ENCODE data around the gene OR52A1.
"Not testable (repeated sequence)": the region's sequence is repeated elsewhere in the genome, so short reads cannot be mapped to it uniquely, and the experiment has no call there.

OR52A1 gene

GRCh38 chr11:5154657-5155056 is at the start of gene OR52A1:
Gene OR52A1 (minus strand): TSS chr11:5154757. CDS start chr11:5152369, 2,388 bp downstream.
- no peaks in the 10 kb centered on the region for H3K27me3 Mint-ChIP-seq (ENCODE audit: low read depth)
- H3K4me3 Mint-ChIP-seq: no peak within 1 kb of the TSS
- H3K27ac Mint-ChIP-seq: no peak within 1 kb of the TSS
- no peaks in the 10 kb centered on the region for H3K9me3 Mint-ChIP-seq
- DNase-seq (ENCODE audit: low spot score): no peak
- H3K36me3 Mint-ChIP-seq (ENCODE audit: low read depth): no peaks in the 10 kb centered on the region
- H3K4me1 Mint-ChIP-seq (ENCODE audit: low read depth): no peaks in the 10 kb centered on the region

- Mint-ChIP-seq H3K9me3 (no peaks in the 10 kb centered on the region), H3K36me3 (ENCODE audit: low read depth) (no peaks in the 10 kb centered on the region), H3K4me3 (no peak overlapping the region), H3K27ac (no peak overlapping the region), H3K27me3 (ENCODE audit: low read depth) (no peaks in the 10 kb centered on the region), H3K4me1 (ENCODE audit: low read depth) (no peaks in the 10 kb centered on the region)
- DNase-seq (ENCODE audit: low spot score): no peak
Observed at GRCh38 chr11:5203366-5203765, 48.8 kb upstream of the OR52A1 start.

GRCh38 chr11:5200582-5200981 is 46.0 kb upstream of the OR52A1 start, which contains the start of gene OR51V1:
Gene OR51V1 (minus strand): TSS chr11:5200682. CDS start chr11:5200682, 0 bp downstream.
- H3K27ac Mint-ChIP-seq: no peak within 1 kb of the TSS
- no peaks in the 10 kb centered on the region for H3K4me1 Mint-ChIP-seq (ENCODE audit: low read depth)
- no peaks in the 10 kb centered on the region for H3K36me3 Mint-ChIP-seq (ENCODE audit: low read depth)
- no peak for DNase-seq (ENCODE audit: low spot score)
- H3K9me3 Mint-ChIP-seq: no peaks in the 10 kb centered on the region
- no peaks in the 10 kb centered on the region for H3K27me3 Mint-ChIP-seq (ENCODE audit: low read depth)
- H3K4me3 Mint-ChIP-seq: no peak within 1 kb of the TSS

GRCh38 chr11:5198285-5198684 is 43.7 kb upstream of the OR52A1 start:
- Mint-ChIP-seq H3K9me3 (no peaks in the 10 kb centered on the region), H3K27ac (no peak overlapping the region), H3K36me3 (ENCODE audit: low read depth) (no peaks in the 10 kb centered on the region), H3K4me1 (ENCODE audit: low read depth) (no peaks in the 10 kb centered on the region), H3K4me3 (no peak overlapping the region), H3K27me3 (ENCODE audit: low read depth) (no peaks in the 10 kb centered on the region)
- no peak for DNase-seq (ENCODE audit: low spot score)

- H3K36me3 Mint-ChIP-seq (ENCODE audit: low read depth): no peaks in the 10 kb centered on the region
- no peak for DNase-seq (ENCODE audit: low spot score)
- H3K27ac Mint-ChIP-seq: no peak overlapping the region
- H3K4me1 Mint-ChIP-seq (ENCODE audit: low read depth): no peaks in the 10 kb centered on the region
- no peak overlapping the region for H3K4me3 Mint-ChIP-seq
- H3K27me3 Mint-ChIP-seq (ENCODE audit: low read depth): no peaks in the 10 kb centered on the region
- H3K9me3 Mint-ChIP-seq: no peaks in the 10 kb centered on the region
Observed at GRCh38 chr11:5197536-5197935, 43.0 kb upstream of the OR52A1 start.

- Mint-ChIP-seq H3K36me3 (ENCODE audit: low read depth) (no peaks in the 10 kb centered on the region), H3K4me1 (ENCODE audit: low read depth) (no peaks in the 10 kb centered on the region), H3K27me3 (ENCODE audit: low read depth) (no peaks in the 10 kb centered on the region), H3K4me3 (no peak overlapping the region), H3K27ac (no peak overlapping the region), H3K9me3 (no peaks in the 10 kb centered on the region)
- DNase-seq (ENCODE audit: low spot score): no peak
Observed at GRCh38 chr11:5196731-5197130, 42.2 kb upstream of the OR52A1 start.

- H3K9me3 Mint-ChIP-seq: no peaks in the 10 kb centered on the region
- no peaks in the 10 kb centered on the region for H3K36me3 Mint-ChIP-seq (ENCODE audit: low read depth)
- no peak overlapping the region for H3K27ac Mint-ChIP-seq
- H3K4me3 Mint-ChIP-seq: no peak overlapping the region
- no peak for DNase-seq (ENCODE audit: low spot score)
- no peaks in the 10 kb centered on the region for H3K4me1 Mint-ChIP-seq (ENCODE audit: low read depth)
- no peaks in the 10 kb centered on the region for H3K27me3 Mint-ChIP-seq (ENCODE audit: low read depth)
Observed at GRCh38 chr11:5196067-5196466, 41.5 kb upstream of the OR52A1 start.

GRCh38 chr11:5192738-5193137 is 38.2 kb upstream of the OR52A1 start:
- no peaks in the 10 kb centered on the region for H3K27me3 Mint-ChIP-seq (ENCODE audit: low read depth)
- no peak for DNase-seq (ENCODE audit: low spot score)
- H3K4me3 Mint-ChIP-seq: no peak overlapping the region

GRCh38 chr11:5188201-5188600 is 33.6 kb upstream of the OR52A1 start:
- no peaks in the 10 kb centered on the region for H3K36me3 Mint-ChIP-seq (ENCODE audit: low read depth)
- H3K27me3 Mint-ChIP-seq (ENCODE audit: low read depth): no peaks in the 10 kb centered on the region
- no peak overlapping the region for H3K27ac Mint-ChIP-seq
- DNase-seq (ENCODE audit: low spot score): no peak
- no peaks in the 10 kb centered on the region for H3K4me1 Mint-ChIP-seq (ENCODE audit: low read depth)
- no peak overlapping the region for H3K4me3 Mint-ChIP-seq
- no peaks in the 10 kb centered on the region for H3K9me3 Mint-ChIP-seq

More at GRCh38 chr11:5192738-5193137, 38.2 kb upstream of the OR52A1 start:
- Mint-ChIP-seq H3K36me3 (ENCODE audit: low read depth) (no peaks in the 10 kb centered on the region), H3K27ac (no peak overlapping the region), H3K4me1 (ENCODE audit: low read depth) (no peaks in the 10 kb centered on the region), H3K9me3 (no peaks in the 10 kb centered on the region)

- no peak for DNase-seq (ENCODE audit: low spot score)
- Mint-ChIP-seq H3K36me3 (ENCODE audit: low read depth) (no peaks in the 10 kb centered on the region), H3K27me3 (ENCODE audit: low read depth) (no peaks in the 10 kb centered on the region), H3K9me3 (no peaks in the 10 kb centered on the region), H3K4me3 (no peak overlapping the region), H3K27ac (no peak overlapping the region), H3K4me1 (ENCODE audit: low read depth) (no peaks in the 10 kb centered on the region)
Observed at GRCh38 chr11:5178046-5178837, 23.7 kb upstream of the OR52A1 start.

GRCh38 chr11:5174934-5175333 is 20.4 kb upstream of the OR52A1 start:
- no peak overlapping the region for H3K4me3 Mint-ChIP-seq
- H3K4me1 Mint-ChIP-seq (ENCODE audit: low read depth): no peaks in the 10 kb centered on the region
- H3K27me3 Mint-ChIP-seq (ENCODE audit: low read depth): no peaks in the 10 kb centered on the region
- DNase-seq (ENCODE audit: low spot score): no peak
- H3K27ac Mint-ChIP-seq: no peak overlapping the region
- no peaks in the 10 kb centered on the region for H3K9me3 Mint-ChIP-seq
- H3K36me3 Mint-ChIP-seq (ENCODE audit: low read depth): no peaks in the 10 kb centered on the region

- Mint-ChIP-seq H3K4me3 (no peak overlapping the region), H3K9me3 (no peaks in the 10 kb centered on the region), H3K4me1 (ENCODE audit: low read depth) (no peaks in the 10 kb centered on the region), H3K27ac (no peak overlapping the region), H3K36me3 (ENCODE audit: low read depth) (no peaks in the 10 kb centered on the region), H3K27me3 (ENCODE audit: low read depth) (no peaks in the 10 kb centered on the region)
- DNase-seq (ENCODE audit: low spot score): no peak
Observed at GRCh38 chr11:5171856-5172255, 17.3 kb upstream of the OR52A1 start.

GRCh38 chr11:5165898-5166297 is 11.3 kb upstream of the OR52A1 start:
- H3K4me1 Mint-ChIP-seq (ENCODE audit: low read depth); DNase-seq (ENCODE audit: low spot score); H3K36me3 Mint-ChIP-seq (ENCODE audit: low read depth); H3K4me3 Mint-ChIP-seq; H3K27ac Mint-ChIP-seq; H3K9me3 Mint-ChIP-seq; H3K27me3 Mint-ChIP-seq (ENCODE audit: low read depth): not testable (repeated sequence)

GRCh38 chr11:5164807-5165206 is 10.2 kb upstream of the OR52A1 start:
- not testable (repeated sequence) for H3K4me3 Mint-ChIP-seq; DNase-seq (ENCODE audit: low spot score); H3K4me1 Mint-ChIP-seq (ENCODE audit: low read depth); H3K27me3 Mint-ChIP-seq (ENCODE audit: low read depth); H3K27ac Mint-ChIP-seq; H3K36me3 Mint-ChIP-seq (ENCODE audit: low read depth); H3K9me3 Mint-ChIP-seq

GRCh38 chr11:5161045-5161444 is 6.5 kb upstream of the OR52A1 start:
- not testable (repeated sequence) for H3K27ac Mint-ChIP-seq; H3K4me3 Mint-ChIP-seq; H3K9me3 Mint-ChIP-seq; DNase-seq (ENCODE audit: low spot score); H3K4me1 Mint-ChIP-seq (ENCODE audit: low read depth); H3K27me3 Mint-ChIP-seq (ENCODE audit: low read depth); H3K36me3 Mint-ChIP-seq (ENCODE audit: low read depth)

Data from T-helper 2 cell treated with Interferon-gamma antibody and Interleukin-4, amounts not matched to agents 5 μg/mL and 100 μg/mL, for 36 hours (primary cell).